HG03060 (cell line): ENCODE results near the gene TRAM2.

Experiments
- ATAC-seq: cut with Tn5 transposase; IDR thresholded peaks from one replicate; pipeline ENCODE4 v1.9.1; 2021; ENCODE audit warnings: low read depth, moderate number of reproducible peaks; ENCODE audit not compliant: unreplicated experiment

The TRAM2 gene

GRCh38 chr6:52548999-52549398 lies 27.9 kb downstream of the TRAM2 start:
- ATAC-seq = no peak

GRCh38 chr6:52548353-52548713 lies 28.5 kb downstream of the TRAM2 start:
- ATAC-seq = no peak

- ATAC-seq = no peak
These were observed 29.1 kb downstream of the TRAM2 start for GRCh38 chr6:52547647-52548352.

- ATAC-seq = peak; percentile 51
These were observed 30.2 kb downstream of the TRAM2 start for GRCh38 chr6:52546678-52547077.

GRCh38 chr6:52546192-52546591 lies 30.7 kb downstream of the TRAM2 start:
- ATAC-seq = no peak

GRCh38 chr6:52545406-52546119 lies 31.3 kb downstream of the TRAM2 start:
- no peak for ATAC-seq

GRCh38 chr6:52544602-52545405 lies 32.1 kb downstream of the TRAM2 start:
- ATAC-seq = no peak

- ATAC-seq = no peak
These were observed 32.9 kb downstream of the TRAM2 start for GRCh38 chr6:52543729-52544601.

GRCh38 chr6:52543262-52543661 lies 33.6 kb downstream of the TRAM2 start:
- ATAC-seq = no peak

GRCh38 chr6:52541135-52541534 lies 35.7 kb downstream of the TRAM2 start:
- no peak for ATAC-seq

GRCh38 chr6:52540286-52540902 lies 36.5 kb downstream of the TRAM2 start:
- no peak for ATAC-seq

- no peak for ATAC-seq
These were observed 37.3 kb downstream of the TRAM2 start for GRCh38 chr6:52539607-52540006.

- ATAC-seq = no peak
These were observed 37.9 kb downstream of the TRAM2 start for GRCh38 chr6:52538901-52539354.

GRCh38 chr6:52538252-52538900 lies 38.5 kb downstream of the TRAM2 start:
- no peak for ATAC-seq

GRCh38 chr6:52537001-52537753 lies 39.7 kb downstream of the TRAM2 start:
- peak; percentile 63 for ATAC-seq

GRCh38 chr6:52536424-52536916 lies 40.4 kb downstream of the TRAM2 start:
- ATAC-seq = no peak

- ATAC-seq = no peak
These were observed 41.0 kb downstream of the TRAM2 start for GRCh38 chr6:52535711-52536423.

GRCh38 chr6:52534966-52535390 lies 41.9 kb downstream of the TRAM2 start:
- ATAC-seq = no peak
